ENCODE results near the gene PARD3. TPM values are rescaled to one million over a fixed set of nuclear protein-coding genes. Genes with fewer than 3 reads are reported as not detected.
"Not testable (repeated sequence)": the region's sequence is repeated elsewhere in the genome, so short reads cannot be mapped to it uniquely, and the experiment has no call there.

Gene PARD3
- total RNA-seq, 3 donors from 2014 or later (not counting 1 experiment from before 2014, with no cell fraction given) = 0.14 to 0.49 (median 0.38) TPM

DNA sequence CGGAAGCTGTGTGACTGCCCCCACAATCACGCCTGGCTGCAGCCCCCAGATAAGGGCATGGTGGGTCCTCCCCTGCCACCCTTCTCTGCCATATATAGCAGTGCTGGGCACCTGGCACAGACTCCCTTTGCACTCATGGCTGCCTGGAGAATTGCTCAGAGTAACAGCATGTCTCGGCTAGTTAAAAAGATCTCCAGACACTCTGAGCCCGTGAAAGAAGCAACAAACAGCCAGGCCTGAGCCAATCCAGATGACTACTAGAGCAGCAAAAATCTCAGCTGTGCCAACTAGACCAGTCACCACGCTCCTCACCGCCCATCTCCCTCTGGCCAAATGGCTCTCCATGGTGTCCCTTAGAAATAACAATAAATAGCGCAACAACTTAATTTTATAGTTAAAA lies 71.3 kb downstream of the PARD3 start:
- Histone ChIP-seq H3K36me3 (ENCODE audit: control insufficient read depth, insufficient read depth, low read length) (no peaks in the 10 kb centered on the region), H3K27me3 (ENCODE audit: control insufficient read depth, insufficient read depth, low read length) (no peaks in the 10 kb centered on the region), H3K27ac (ENCODE audit: low read length) (no peak overlapping the region), H3K9me3 (ENCODE audit: control insufficient read depth, insufficient read depth, low read length) (no peaks in the 10 kb centered on the region), H3K4me1 (ENCODE audit: control insufficient read depth, insufficient read depth, low read length) (no peaks in the 10 kb centered on the region), H3K4me3 (ENCODE audit: low read length) (no peak overlapping the region)
- peaks cover 13 to 34% of the 10 kb centered on the region in 2 donors for H3K27me3 Mint-ChIP-seq (ENCODE audit: low read depth in 2 of 2)
- H3K4me1 Mint-ChIP-seq = no peaks in the 10 kb centered on the region
- no peak overlapping the region for H3K27ac Mint-ChIP-seq
- H3K36me3 Mint-ChIP-seq = no peaks in the 10 kb centered on the region
- DNase-seq = no peak
- TF ChIP-seq, protein P1, sequence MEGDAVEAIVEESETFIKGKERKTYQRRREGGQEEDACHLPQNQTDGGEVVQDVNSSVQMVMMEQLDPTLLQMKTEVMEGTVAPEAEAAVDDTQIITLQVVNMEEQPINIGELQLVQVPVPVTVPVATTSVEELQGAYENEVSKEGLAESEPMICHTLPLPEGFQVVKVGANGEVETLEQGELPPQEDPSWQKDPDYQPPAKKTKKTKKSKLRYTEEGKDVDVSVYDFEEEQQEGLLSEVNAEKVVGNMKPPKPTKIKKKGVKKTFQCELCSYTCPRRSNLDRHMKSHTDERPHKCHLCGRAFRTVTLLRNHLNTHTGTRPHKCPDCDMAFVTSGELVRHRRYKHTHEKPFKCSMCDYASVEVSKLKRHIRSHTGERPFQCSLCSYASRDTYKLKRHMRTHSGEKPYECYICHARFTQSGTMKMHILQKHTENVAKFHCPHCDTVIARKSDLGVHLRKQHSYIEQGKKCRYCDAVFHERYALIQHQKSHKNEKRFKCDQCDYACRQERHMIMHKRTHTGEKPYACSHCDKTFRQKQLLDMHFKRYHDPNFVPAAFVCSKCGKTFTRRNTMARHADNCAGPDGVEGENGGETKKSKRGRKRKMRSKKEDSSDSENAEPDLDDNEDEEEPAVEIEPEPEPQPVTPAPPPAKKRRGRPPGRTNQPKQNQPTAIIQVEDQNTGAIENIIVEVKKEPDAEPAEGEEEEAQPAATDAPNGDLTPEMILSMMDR (IDR thresholded peaks at IDR 0.05) = no peak
- intact Hi-C loops (cut with micrococcal nuclease) = no loop called here
- no peaks in the 10 kb centered on the region for H3K9me3 Mint-ChIP-seq
- ATAC-seq = no peak
- H3K4me3 Mint-ChIP-seq = no peak overlapping the region
- 87% methylated on average over 7 of the region's 7 CpGs for WGBS (ENCODE audit: insufficient coverage)

DNA sequence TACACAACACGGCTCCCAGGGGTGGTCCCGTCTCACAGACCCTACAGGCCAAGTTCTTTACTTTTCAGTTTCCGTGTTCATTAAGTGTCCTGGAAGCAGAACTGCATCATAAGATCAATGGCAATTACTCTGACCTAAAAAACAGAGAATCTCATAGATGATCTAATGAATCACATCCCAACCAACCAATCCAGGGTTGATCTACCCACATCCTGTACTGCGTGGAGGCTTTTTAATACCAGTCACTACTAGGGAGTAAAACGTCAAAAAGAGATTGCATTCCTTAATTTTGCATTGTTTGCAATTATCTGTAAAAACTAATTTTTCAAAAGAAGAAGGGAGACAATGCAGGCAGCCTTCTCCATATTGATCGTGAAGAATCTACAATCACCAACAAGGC lies 72.6 kb downstream of the PARD3 start:
- peaks cover 12 to 30% of the 10 kb centered on the region in 2 donors for H3K27me3 Mint-ChIP-seq (ENCODE audit: low read depth in 2 of 2)
- H3K4me3 ChIP-seq (ENCODE audit: low read length) = no peak overlapping the region
- H3K4me1 Mint-ChIP-seq = no peaks in the 10 kb centered on the region
- no peaks in the 10 kb centered on the region for H3K36me3 ChIP-seq (ENCODE audit: control insufficient read depth, insufficient read depth, low read length)
- WGBS (ENCODE audit: insufficient coverage) = 91% methylated on average over 6 of the region's 6 CpGs
- H3K9me3 ChIP-seq (ENCODE audit: control insufficient read depth, insufficient read depth, low read length) = no peaks in the 10 kb centered on the region
- ATAC-seq (no peak), DNase-seq (no peak)
- intact Hi-C loops (cut with micrococcal nuclease) = no loop called here
- H3K36me3 Mint-ChIP-seq = no peaks in the 10 kb centered on the region
- H3K27ac ChIP-seq (ENCODE audit: low read length) = no peak overlapping the region
- H3K27me3 ChIP-seq (ENCODE audit: control insufficient read depth, insufficient read depth, low read length) = no peaks in the 10 kb centered on the region
- no peaks in the 10 kb centered on the region for H3K9me3 Mint-ChIP-seq
- H3K4me1 ChIP-seq (ENCODE audit: control insufficient read depth, insufficient read depth, low read length) = no peaks in the 10 kb centered on the region
- no peak overlapping the region for H3K4me3 Mint-ChIP-seq
- H3K27ac Mint-ChIP-seq = no peak overlapping the region
- TF ChIP-seq, protein P1 (IDR thresholded peaks at IDR 0.05) = no peak

DNA sequence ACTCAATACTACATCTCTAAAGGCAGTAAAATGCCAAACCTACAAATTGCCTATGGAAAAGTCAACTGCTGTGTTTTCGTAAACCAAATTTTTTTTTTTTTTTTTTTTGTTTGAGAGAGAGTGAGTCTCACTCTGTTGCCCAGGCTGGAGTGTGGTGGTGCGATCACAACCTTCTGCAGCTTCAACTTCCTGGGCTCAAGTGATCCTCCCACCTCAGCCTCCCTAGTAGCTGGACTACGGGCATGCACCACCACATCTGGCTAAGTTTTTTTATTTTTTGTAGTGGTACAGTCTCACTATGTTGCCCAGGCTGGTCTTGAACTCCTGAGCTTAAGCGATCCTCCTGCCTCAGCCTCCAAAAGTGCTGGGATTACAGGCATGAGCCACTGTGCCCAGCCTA lies 74.0 kb downstream of the PARD3 start:
- H3K27me3 Mint-ChIP-seq (ENCODE audit: low read depth in 2 of 2) = peaks cover 15 to 37% of the 10 kb centered on the region in 2 donors
- H3K9me3 Mint-ChIP-seq; H3K4me3 Mint-ChIP-seq; H3K4me1 Mint-ChIP-seq; ATAC-seq; H3K36me3 Mint-ChIP-seq; H3K27ac ChIP-seq (ENCODE audit: low read length); H3K4me1 ChIP-seq (ENCODE audit: control insufficient read depth, insufficient read depth, low read length); intact Hi-C loops (cut with micrococcal nuclease); DNase-seq; H3K9me3 ChIP-seq (ENCODE audit: control insufficient read depth, insufficient read depth, low read length); H3K27ac Mint-ChIP-seq; H3K27me3 ChIP-seq (ENCODE audit: control insufficient read depth, insufficient read depth, low read length); H3K36me3 ChIP-seq (ENCODE audit: control insufficient read depth, insufficient read depth, low read length); H3K4me3 ChIP-seq (ENCODE audit: low read length): not testable (repeated sequence)
- WGBS (ENCODE audit: insufficient coverage) = 72% methylated on average over 2 of the region's 4 CpGs

- H3K27me3 ChIP-seq (ENCODE audit: control insufficient read depth, insufficient read depth, low read length) = no peaks in the 10 kb centered on the region
- no peaks in the 10 kb centered on the region for H3K4me1 ChIP-seq (ENCODE audit: control insufficient read depth, insufficient read depth, low read length)
- TF ChIP-seq, protein P1 (IDR thresholded peaks at IDR 0.05) = no peak
- H3K27ac ChIP-seq (ENCODE audit: low read length) = no peak overlapping the region
- no peak overlapping the region for H3K27ac Mint-ChIP-seq
- intact Hi-C loops (cut with micrococcal nuclease) = no loop called here
- H3K4me1 Mint-ChIP-seq = no peaks in the 10 kb centered on the region
- no peak for ATAC-seq
- peaks cover 15 to 37% of the 10 kb centered on the region in 2 donors for H3K27me3 Mint-ChIP-seq (ENCODE audit: low read depth in 2 of 2)
- no peaks in the 10 kb centered on the region for H3K9me3 ChIP-seq (ENCODE audit: control insufficient read depth, insufficient read depth, low read length)
- H3K36me3 ChIP-seq (ENCODE audit: control insufficient read depth, insufficient read depth, low read length) = no peaks in the 10 kb centered on the region
- no peak overlapping the region for H3K4me3 Mint-ChIP-seq
- no peak overlapping the region for H3K4me3 ChIP-seq (ENCODE audit: low read length)
- no peak for DNase-seq
- H3K36me3 Mint-ChIP-seq = no peaks in the 10 kb centered on the region
- WGBS (ENCODE audit: insufficient coverage) = 66% methylated on average over 5 of the region's 5 CpGs
- H3K9me3 Mint-ChIP-seq = no peaks in the 10 kb centered on the region
Measured at GRCh38 chr10:34740321-34740720, 74.8 kb downstream of the PARD3 start.
